GM13976 (cell line): ENCODE results near the gene KIF1B.

Experiments used
- DNase-seq: peaks from one replicate; pipeline ENCODE4 v3.0.0; 2012; ENCODE audit warnings: low spot score
- CTCF ChIP-seq: IDR thresholded peaks from 2 replicates; pipeline ENCODE4 v1.5.1; 2012; ENCODE audit warnings: borderline replicate concordance, mild to moderate bottlenecking; ENCODE audit not compliant: insufficient read depth; ENCODE audit errors: extremely low read depth, missing control alignments, control extremely low read depth
- in situ Hi-C: fragments of 300-500 bp; cut with MboI; formaldehyde crosslinking; loops from one replicate; pipeline ENCODE4 v1.12.0; 2022; ENCODE audit warnings: low sequenced_read_pairs, mixed read lengths, inconsistent platforms; ENCODE audit not compliant: unreplicated experiment

Gene KIF1B

GRCh38 chr1:10380594-10381275 lies 170.4 kb downstream of the KIF1B start:
- TF ChIP-seq CTCF: no peak
- DNase-seq: no peak
- in situ Hi-C loops: no loop called here

GRCh38 chr1:10383630-10384029 lies 173.3 kb downstream of the KIF1B start:
- TF ChIP-seq CTCF: no peak
- no peak for DNase-seq
- in situ Hi-C loops: no loop called here

- TF ChIP-seq CTCF: no peak
- DNase-seq: no peak
- in situ Hi-C loops: no loop called here
Observed at GRCh38 chr1:10384219-10384618, 173.8 kb downstream of the KIF1B start.

- no peak for TF ChIP-seq CTCF
- in situ Hi-C loops: no loop called here
- DNase-seq: no peak
Observed at GRCh38 chr1:10386761-10387676, 176.6 kb downstream of the KIF1B start.

GRCh38 chr1:10387677-10388386 lies 177.5 kb downstream of the KIF1B start:
- peak; percentile 50 for DNase-seq
- TF ChIP-seq CTCF: no peak
- in situ Hi-C loops: no loop called here

- TF ChIP-seq CTCF: no peak
- in situ Hi-C loops: no loop called here
- DNase-seq: no peak
Observed at GRCh38 chr1:10388387-10388715, 178.0 kb downstream of the KIF1B start.
